ENCODE results near the gene PIK3R3. TPM values are rescaled to one million over a fixed set of nuclear protein-coding genes. Genes with fewer than 3 reads are reported as not detected.

Gene PIK3R3
- polyA plus RNA-seq, 4 donors: 24.6 to 32.8 (median 27.4) TPM

GRCh38 chr1:46030876-46031660 lies 101.4 kb downstream of the PIK3R3 start:
- DNase-seq (ENCODE audit: low read depth in 4 of 4, low spot score in 2 of 4): no peak

- no peak for DNase-seq (ENCODE audit: low read depth in 4 of 4, low spot score in 2 of 4)
Observed at GRCh38 chr1:46030074-46030870, 102.2 kb downstream of the PIK3R3 start.

GRCh38 chr1:46027788-46028573 lies 104.4 kb downstream of the PIK3R3 start:
- DNase-seq (ENCODE audit: low read depth in 4 of 4, low spot score in 2 of 4): no peak

GRCh38 chr1:46026531-46026930 lies 105.9 kb downstream of the PIK3R3 start:
- no peak for DNase-seq (ENCODE audit: low read depth in 4 of 4, low spot score in 2 of 4)

GRCh38 chr1:46021046-46021996 lies 111.1 kb downstream of the PIK3R3 start:
- no peak for DNase-seq (ENCODE audit: low read depth in 4 of 4, low spot score in 2 of 4)

GRCh38 chr1:46020010-46020409 lies 112.4 kb downstream of the PIK3R3 start:
- no peak for DNase-seq (ENCODE audit: low read depth in 4 of 4, low spot score in 2 of 4)

GRCh38 chr1:46019348-46019747 lies 113.1 kb downstream of the PIK3R3 start:
- DNase-seq (ENCODE audit: low read depth in 4 of 4, low spot score in 2 of 4): no peak

- DNase-seq (ENCODE audit: low read depth in 4 of 4, low spot score in 2 of 4): no peak
Observed at GRCh38 chr1:46017876-46018503, 114.4 kb downstream of the PIK3R3 start.

GRCh38 chr1:46013581-46013980 lies 118.8 kb downstream of the PIK3R3 start:
- DNase-seq (ENCODE audit: low read depth in 4 of 4, low spot score in 2 of 4): no peak

- no peak for DNase-seq (ENCODE audit: low read depth in 4 of 4, low spot score in 2 of 4)
Observed at GRCh38 chr1:46012236-46012635, 120.2 kb downstream of the PIK3R3 start.

GRCh38 chr1:46011121-46011695 lies 121.2 kb downstream of the PIK3R3 start:
- no peak for DNase-seq (ENCODE audit: low read depth in 4 of 4, low spot score in 2 of 4)

GRCh38 chr1:46010611-46011010 lies 121.8 kb downstream of the PIK3R3 start:
- no peak for DNase-seq (ENCODE audit: low read depth in 4 of 4, low spot score in 2 of 4)

GRCh38 chr1:46008585-46008984 lies 123.8 kb downstream of the PIK3R3 start:
- no peak for DNase-seq (ENCODE audit: low read depth in 4 of 4, low spot score in 2 of 4)

- DNase-seq (ENCODE audit: low read depth in 4 of 4, low spot score in 2 of 4): no peak
Observed at GRCh38 chr1:46005594-46005993, 126.8 kb downstream of the PIK3R3 start.

GRCh38 chr1:46004492-46004891 lies 127.9 kb downstream of the PIK3R3 start:
- no peak for DNase-seq (ENCODE audit: low read depth in 4 of 4, low spot score in 2 of 4)

- DNase-seq (ENCODE audit: low read depth in 4 of 4, low spot score in 2 of 4): no peak
Observed at GRCh38 chr1:46003315-46003714, 129.1 kb downstream of the PIK3R3 start.

GRCh38 chr1:46002551-46003150 lies 129.8 kb downstream of the PIK3R3 start:
- no peak for DNase-seq (ENCODE audit: low read depth in 4 of 4, low spot score in 2 of 4)

- no peak for DNase-seq (ENCODE audit: low read depth in 4 of 4, low spot score in 2 of 4)
Observed at GRCh38 chr1:46001081-46001785, 131.2 kb downstream of the PIK3R3 start.

Measured in left renal cortex interstitium (tissue), 4 donors.